Smooth muscle cell (in vitro differentiated cells): ENCODE measurements around the gene GMPR. TPM values are rescaled to one million over a fixed set of nuclear protein-coding genes. Genes with fewer than 3 reads are reported as not detected.
A peak's percentile ranks its signal among the peaks of the same experiment; 100 is the strongest.

Source experiments
- DNase-seq: peaks from one replicate; lab custom pipeline; 2025; ENCODE audit not compliant: unreplicated experiment; lab: John Stamatoyannopoulos, UW
- H2AFZ ChIP-seq: fragments of 200-600 bp; sonication (generic); 2 replicates; pipeline ENCODE4 v1.6.0; 2016; ENCODE audit warnings: antibody characterized with exemption, low read depth, mild to moderate bottlenecking
- H3F3A ChIP-seq: fragments of 200-600 bp; sonication (generic); 2 replicates; pipeline ENCODE4 v1.6.0; 2017; ENCODE audit warnings: antibody characterized with exemption, low read depth
- H3K27ac ChIP-seq: fragments of 200-600 bp; sonication (generic); 2 replicates; pipeline ENCODE4 v1.5.1; 2016; ENCODE audit warnings: low read depth, mild to moderate bottlenecking
- H3K27me3 ChIP-seq: fragments of 200-600 bp; sonication (generic); 2 replicates; pipeline ENCODE4 v1.6.1; 2016; ENCODE audit warnings: low read depth, mild to moderate bottlenecking
- H3K36me3 ChIP-seq: fragments of 200-600 bp; sonication (generic); 2 replicates; pipeline ENCODE4 v1.5.1; 2016; ENCODE audit warnings: low read depth
- H3K4me1 ChIP-seq: fragments of 200-600 bp; sonication (generic); 2 replicates; pipeline ENCODE4 v1.5.1; 2016; ENCODE audit warnings: low read depth
- H3K4me2 ChIP-seq: fragments of 200-600 bp; sonication (generic); 2 replicates; pipeline ENCODE4 v1.6.0; 2016; ENCODE audit warnings: mild to moderate bottlenecking
- H3K4me3 ChIP-seq: fragments of 200-600 bp; sonication (generic); 2 replicates; pipeline ENCODE4 v1.5.1; 2016; ENCODE audit warnings: mild to moderate bottlenecking
- H3K79me2 ChIP-seq: fragments of 200-600 bp; sonication (generic); 2 replicates; pipeline ENCODE4 v1.6.0; 2016; ENCODE audit warnings: low read depth, mild to moderate bottlenecking
- H3K9ac ChIP-seq: fragments of 200-600 bp; sonication (generic); 2 replicates; pipeline ENCODE4 v1.6.0; 2016; ENCODE audit warnings: low read depth
- H3K9me3 ChIP-seq: fragments of 200-600 bp; sonication (generic); replicated peaks from 2 replicates; pipeline ENCODE4 v1.5.1; 2016; ENCODE audit warnings: low read depth
- H4K20me1 ChIP-seq: fragments of 200-600 bp; sonication (generic); 2 replicates; pipeline ENCODE4 v1.6.0; 2016; ENCODE audit warnings: low read depth
- WGBS: methylation state at CpG from one replicate; pipeline ENCODE4 v1.1.7; 2016; ENCODE audit warnings: low lambda C conversion rate; 5-methylcytosine and 5-hydroxymethylcytosine counted together
- polyA plus RNA-seq: library from polyadenylated mRNA; unstranded; fragments of >200 nt; fragmentation: Nextera tagmentation; extraction: Ambion mirVana; gene quantifications from 2 replicates; pipeline ENCODE4 v1.2.1, GENCODE V29; 2016
- total RNA-seq: library from RNA; depleted of rRNA; stranded (reverse); fragments of >200 nt; gene quantifications from 2 replicates; pipeline ENCODE4 v1.2.3, GENCODE V29; 2014
- TF ChIP-seq, protein P1 (sequence below): fragments of 200-600 bp; sonication (generic); IDR thresholded peaks from 2 replicates; pipeline ENCODE4 v1.5.1; 2017; ENCODE audit warnings: borderline replicate concordance, mild to moderate bottlenecking, antibody characterized with exemption; ENCODE audit not compliant: insufficient read depth, poor library complexity, severe bottlenecking

The GMPR gene
- total and polyA plus RNA-seq, 2 experiments from 2014 or later: 0.74 to 1.3 TPM

DNA sequence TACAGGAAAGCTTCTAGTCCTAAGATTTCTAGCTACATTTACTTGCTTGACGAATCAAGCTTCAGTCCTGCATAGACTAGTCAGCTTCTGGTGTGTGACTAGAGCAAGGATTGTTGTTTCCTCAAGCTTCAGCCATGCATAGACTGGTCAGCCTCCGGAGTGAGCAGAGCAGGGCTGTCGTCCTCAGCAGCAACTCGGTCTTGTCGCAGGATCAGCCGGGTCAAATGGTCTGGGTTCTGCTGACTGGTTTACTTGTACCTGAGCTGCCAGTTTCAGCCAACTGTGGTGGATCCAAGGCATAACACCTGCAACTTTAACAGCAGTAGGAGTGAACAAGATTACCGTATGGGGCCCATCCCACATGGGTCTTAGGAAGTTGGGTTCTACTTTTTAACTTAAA lies 10.8 kb upstream of the GMPR start:
- WGBS: 77% methylated on average over 7 of the region's 7 CpGs
- Histone ChIP-seq H2AFZ (no peak overlapping the region), H4K20me1 (no peaks in the 10 kb centered on the region), H3K4me1 (peaks cover 4% of the 10 kb centered on the region), H3K79me2 (no peaks in the 10 kb centered on the region), H3K27ac (no peak overlapping the region), H3K4me3 (no peak overlapping the region), H3K27me3 (peaks cover 3% of the 10 kb centered on the region), H3K9me3 (no peaks in the 10 kb centered on the region), H3F3A (peaks cover 7% of the 10 kb centered on the region), H3K36me3 (no peaks in the 10 kb centered on the region), H3K4me2 (no peak overlapping the region), H3K9ac (no peak overlapping the region)
- TF ChIP-seq, protein P1, sequence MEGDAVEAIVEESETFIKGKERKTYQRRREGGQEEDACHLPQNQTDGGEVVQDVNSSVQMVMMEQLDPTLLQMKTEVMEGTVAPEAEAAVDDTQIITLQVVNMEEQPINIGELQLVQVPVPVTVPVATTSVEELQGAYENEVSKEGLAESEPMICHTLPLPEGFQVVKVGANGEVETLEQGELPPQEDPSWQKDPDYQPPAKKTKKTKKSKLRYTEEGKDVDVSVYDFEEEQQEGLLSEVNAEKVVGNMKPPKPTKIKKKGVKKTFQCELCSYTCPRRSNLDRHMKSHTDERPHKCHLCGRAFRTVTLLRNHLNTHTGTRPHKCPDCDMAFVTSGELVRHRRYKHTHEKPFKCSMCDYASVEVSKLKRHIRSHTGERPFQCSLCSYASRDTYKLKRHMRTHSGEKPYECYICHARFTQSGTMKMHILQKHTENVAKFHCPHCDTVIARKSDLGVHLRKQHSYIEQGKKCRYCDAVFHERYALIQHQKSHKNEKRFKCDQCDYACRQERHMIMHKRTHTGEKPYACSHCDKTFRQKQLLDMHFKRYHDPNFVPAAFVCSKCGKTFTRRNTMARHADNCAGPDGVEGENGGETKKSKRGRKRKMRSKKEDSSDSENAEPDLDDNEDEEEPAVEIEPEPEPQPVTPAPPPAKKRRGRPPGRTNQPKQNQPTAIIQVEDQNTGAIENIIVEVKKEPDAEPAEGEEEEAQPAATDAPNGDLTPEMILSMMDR: no peak
- no peak for DNase-seq

DNA sequence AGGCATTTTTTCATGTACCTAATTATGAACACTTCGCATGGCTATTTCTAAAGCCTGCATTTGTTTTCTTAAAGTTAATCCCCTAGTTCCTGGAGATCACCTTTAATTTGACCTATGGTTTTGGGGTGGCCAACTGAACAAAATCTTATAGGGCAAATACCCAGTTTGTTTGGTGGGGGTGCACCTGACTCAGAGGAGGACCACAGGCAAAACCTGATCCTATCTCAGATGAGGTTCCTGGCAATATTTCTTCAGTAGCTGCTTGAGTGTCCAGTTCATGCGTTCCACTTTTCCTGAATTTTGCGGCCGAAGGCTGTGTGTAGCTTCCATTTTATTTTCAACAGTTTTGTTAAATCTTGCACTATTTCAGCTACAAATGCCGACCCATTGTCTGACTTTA lies 10.3 kb upstream of the GMPR start:
- Histone ChIP-seq H2AFZ (no peak overlapping the region), H3K9ac (no peak overlapping the region), H3K9me3 (no peaks in the 10 kb centered on the region), H3K27me3 (peaks cover 3% of the 10 kb centered on the region), H3K4me2 (no peak overlapping the region), H3K4me3 (no peak overlapping the region), H3K36me3 (no peaks in the 10 kb centered on the region), H3F3A (peaks cover 3% of the 10 kb centered on the region), H3K27ac (no peak overlapping the region), H3K79me2 (no peaks in the 10 kb centered on the region), H3K4me1 (peaks cover 4% of the 10 kb centered on the region), H4K20me1 (no peaks in the 10 kb centered on the region)
- 92% methylated on average over 5 of the region's 5 CpGs for WGBS
- DNase-seq: no peak
- TF ChIP-seq, protein P1: no peak

DNA sequence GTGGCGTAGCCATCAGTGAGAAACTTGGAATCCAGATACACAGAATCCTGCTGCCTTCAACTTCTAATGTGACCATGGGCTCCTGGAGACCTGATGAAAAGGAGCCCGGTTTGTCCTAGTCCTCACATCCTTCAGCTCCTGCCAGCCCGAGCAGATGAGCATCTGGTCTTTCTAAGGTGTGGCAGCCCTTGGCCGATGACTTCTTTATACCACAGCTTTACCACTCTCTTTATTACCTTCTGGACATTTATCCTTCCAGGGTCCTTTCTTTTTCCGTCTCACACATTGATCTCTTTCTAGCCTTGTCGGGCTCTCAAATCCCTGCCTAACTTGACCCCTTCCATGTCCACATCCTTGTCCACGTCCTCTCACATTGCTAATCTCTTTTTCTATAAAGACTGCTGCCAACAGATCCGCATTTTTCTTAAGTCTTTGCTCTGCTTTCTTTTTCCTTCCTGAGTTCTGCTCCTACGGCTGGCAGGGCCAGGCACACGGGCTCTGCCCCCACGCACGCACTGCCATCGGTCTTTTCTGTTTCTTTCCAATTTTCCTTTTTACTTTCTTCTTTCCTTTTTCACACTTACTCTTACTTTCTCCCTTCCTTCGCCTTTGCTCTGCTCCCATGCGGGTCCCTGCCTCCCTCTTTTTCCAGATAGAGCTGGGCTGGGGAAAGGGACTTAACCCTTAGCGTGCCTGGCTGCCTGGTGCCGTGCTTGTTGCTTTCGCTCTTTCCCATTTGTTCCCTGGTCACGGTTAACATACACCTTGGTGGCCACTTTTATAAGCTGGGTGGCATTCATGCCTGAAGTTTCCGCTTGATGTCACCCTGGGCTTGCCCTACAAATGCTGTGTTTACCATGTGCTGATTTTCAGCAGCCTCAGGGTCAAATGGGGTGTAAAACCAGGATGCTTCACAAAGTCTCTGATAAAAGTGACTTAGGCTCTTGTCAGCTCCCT lies 9.4 kb upstream of the GMPR start:
- Histone ChIP-seq H3K36me3 (no peaks in the 10 kb centered on the region), H3K27ac (no peak overlapping the region), H2AFZ (peak overlapping the region; percentile 21), H3K79me2 (no peaks in the 10 kb centered on the region), H3F3A (no peaks in the 10 kb centered on the region), H3K27me3 (peaks cover 3% of the 10 kb centered on the region), H3K9ac (no peak overlapping the region), H3K9me3 (no peaks in the 10 kb centered on the region), H3K4me2 (peak overlapping the region; percentile 36), H4K20me1 (no peaks in the 10 kb centered on the region), H3K4me3 (peak overlapping the region; percentile 1), H3K4me1 (peaks cover 4% of the 10 kb centered on the region)
- TF ChIP-seq, protein P1: no peak
- WGBS: 45% methylated on average over 19 of the region's 20 CpGs
- no peak for DNase-seq
